Middle frontal gyrus (tissue), 1 donor: Measurements from ENCODE around the gene PARP15.
"Not testable (repeated sequence)": the region's sequence is repeated elsewhere in the genome, so short reads cannot be mapped to it uniquely, and the experiment has no call there.

Source experiments
- DNase-seq: peaks from one replicate; pipeline ENCODE4 v3.0.0-alpha.2; 2015; ENCODE audit warnings: low spot score; ENCODE audit errors: extremely low spot score

PARP15 gene

GRCh38 chr3:122577409-122578031 lies at the start of gene PARP15:
PARP15 (plus strand) TSS chr3:122577650; CDS start chr3:122577668, 18 bp downstream.
- no peak for DNase-seq

- DNase-seq, result no peak
These were observed 47.3 kb upstream of the PARP15 start for GRCh38 chr3:122530164-122530563.

GRCh38 chr3:122533480-122533879 lies 44.0 kb upstream of the PARP15 start:
- DNase-seq, result no peak

- DNase-seq, result no peak
These were observed 43.5 kb upstream of the PARP15 start for GRCh38 chr3:122533931-122534334.

GRCh38 chr3:122535964-122536631 lies 41.4 kb upstream of the PARP15 start:
- DNase-seq, result no peak

- DNase-seq, result no peak
These were observed 40.8 kb upstream of the PARP15 start for GRCh38 chr3:122536632-122537001.

GRCh38 chr3:122538956-122539490 lies 38.4 kb upstream of the PARP15 start:
- DNase-seq, result no peak

- DNase-seq, result no peak
These were observed 31.3 kb upstream of the PARP15 start for GRCh38 chr3:122546151-122546550.

GRCh38 chr3:122548076-122548475 lies 29.4 kb upstream of the PARP15 start:
- DNase-seq, result no peak

GRCh38 chr3:122548619-122549018 lies 28.8 kb upstream of the PARP15 start:
- DNase-seq, result no peak

- DNase-seq, result no peak
These were observed 24.3 kb upstream of the PARP15 start for GRCh38 chr3:122553171-122553570.

- no peak for DNase-seq
These were observed 22.0 kb upstream of the PARP15 start for GRCh38 chr3:122555275-122556071.

GRCh38 chr3:122557356-122557755 lies 20.1 kb upstream of the PARP15 start:
- no peak for DNase-seq

- DNase-seq, result no peak
These were observed 18.8 kb upstream of the PARP15 start for GRCh38 chr3:122558605-122559004.

GRCh38 chr3:122559906-122560305 lies 17.5 kb upstream of the PARP15 start:
- no peak for DNase-seq

GRCh38 chr3:122560680-122561079 lies 16.8 kb upstream of the PARP15 start:
- no peak for DNase-seq

GRCh38 chr3:122562923-122563716 lies 14.3 kb upstream of the PARP15 start:
- DNase-seq, result no peak

GRCh38 chr3:122563717-122564025 lies 13.8 kb upstream of the PARP15 start:
- DNase-seq, result no peak

GRCh38 chr3:122564155-122564912 lies 13.1 kb upstream of the PARP15 start, which contains the start of the genes DTX3L and PARP9:
DTX3L (plus strand) TSS chr3:122564338; CDS start chr3:122564427, 89 bp downstream.
PARP9 (minus strand) TSS chr3:122564300; CDS start chr3:122559620, 4,680 bp downstream.
- no peak for DNase-seq

GRCh38 chr3:122568131-122568530 lies 9.3 kb upstream of the PARP15 start:
- DNase-seq, result not testable (repeated sequence)
